HG03354 (cell line): ENCODE data around the gene MSI1.

Experiments
- ATAC-seq: cut with Tn5 transposase; IDR thresholded peaks from one replicate; pipeline ENCODE4 v1.9.1; 2021; ENCODE audit warnings: mild to moderate bottlenecking; ENCODE audit not compliant: unreplicated experiment, poor library complexity, severe bottlenecking

MSI1 gene

DNA sequence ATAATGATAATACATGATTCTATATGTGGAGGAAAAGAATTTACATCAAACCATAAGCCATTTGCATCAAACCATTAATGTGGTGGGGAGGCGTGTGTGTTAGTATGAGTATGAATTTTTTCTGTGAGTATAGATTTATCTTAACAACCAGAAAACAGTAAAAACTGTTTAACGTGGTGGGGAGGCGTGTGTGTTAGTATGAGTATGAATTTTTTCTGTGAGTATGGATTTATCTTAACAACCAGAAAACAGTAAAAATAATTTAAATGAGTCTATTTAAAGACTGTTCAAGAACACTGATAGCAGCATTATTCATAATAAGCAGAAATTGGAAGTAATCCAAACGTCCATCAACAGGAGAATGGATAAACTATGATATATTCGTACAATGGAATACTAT lies 9.1 kb upstream of the MSI1 start:
- ATAC-seq: no peak

DNA sequence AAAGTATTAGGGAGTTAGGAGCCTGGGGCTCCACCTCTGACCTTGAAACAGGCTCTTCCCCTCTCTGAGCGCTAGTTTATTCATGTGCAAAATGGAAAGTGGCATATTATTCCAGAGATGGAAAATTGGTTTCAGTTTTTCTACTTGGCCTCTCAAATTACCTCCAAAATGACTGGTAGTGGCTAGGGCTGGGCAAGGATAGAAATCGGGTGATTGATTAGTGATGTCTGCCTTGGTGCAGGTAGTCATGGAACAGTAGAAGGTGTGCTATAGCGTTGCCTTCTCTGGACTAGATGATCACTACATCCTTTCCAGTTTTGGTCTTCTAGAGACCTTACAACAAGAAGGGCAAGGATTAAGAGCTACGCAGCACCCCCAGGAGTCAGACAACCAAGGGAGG lies 8.6 kb upstream of the MSI1 start:
- ATAC-seq: no peak

DNA sequence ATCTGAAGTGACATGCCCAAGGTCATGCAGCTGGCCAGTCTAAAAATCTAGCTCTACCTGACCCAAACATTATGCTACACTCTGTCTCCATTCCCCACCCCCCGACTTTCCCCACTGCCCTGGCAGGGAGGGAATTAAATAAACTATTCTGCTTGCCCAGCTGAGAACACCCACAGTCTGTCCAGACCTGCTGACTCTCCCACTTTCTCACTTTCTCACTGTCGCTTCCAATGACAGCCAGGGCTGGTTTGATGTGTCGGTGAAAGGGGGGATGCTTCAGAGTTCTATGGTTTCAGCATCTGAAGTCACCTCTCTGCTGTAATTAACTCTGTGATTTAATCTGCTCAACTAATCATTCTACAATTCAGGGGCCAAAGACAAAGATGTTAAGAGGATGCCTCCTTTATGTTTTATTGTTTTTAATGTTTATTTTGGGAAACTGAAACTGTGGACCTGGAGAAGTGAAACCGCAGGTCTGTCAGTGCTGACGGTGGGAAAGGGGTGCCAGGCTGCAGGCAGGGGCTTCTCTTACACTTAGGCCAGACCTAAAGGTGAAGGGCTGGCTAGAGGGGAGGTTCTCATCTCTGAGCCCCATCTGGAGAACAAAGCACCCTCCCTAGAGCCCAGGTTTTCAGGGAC lies 8.1 kb upstream of the MSI1 start:
- ATAC-seq: no peak

DNA sequence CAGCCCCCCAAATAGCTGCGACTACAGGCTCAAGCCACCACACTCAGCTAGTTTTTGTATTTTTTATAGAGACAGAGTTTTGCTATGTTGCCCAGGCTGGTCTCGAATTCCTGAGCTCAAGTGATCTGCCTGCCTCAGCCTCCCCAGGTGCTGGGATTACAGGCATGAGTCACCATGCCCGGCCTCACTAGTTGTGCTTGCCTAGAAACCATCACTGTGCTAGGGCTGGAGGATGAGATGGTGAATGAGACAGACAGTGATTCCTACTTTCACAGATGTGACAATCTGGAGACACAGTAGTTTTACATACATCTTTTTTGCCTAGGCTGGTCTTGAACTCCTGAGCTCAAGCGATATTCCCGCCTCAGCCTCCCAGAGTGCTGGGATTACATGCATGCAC lies 7.5 kb upstream of the MSI1 start:
- no peak for ATAC-seq

DNA sequence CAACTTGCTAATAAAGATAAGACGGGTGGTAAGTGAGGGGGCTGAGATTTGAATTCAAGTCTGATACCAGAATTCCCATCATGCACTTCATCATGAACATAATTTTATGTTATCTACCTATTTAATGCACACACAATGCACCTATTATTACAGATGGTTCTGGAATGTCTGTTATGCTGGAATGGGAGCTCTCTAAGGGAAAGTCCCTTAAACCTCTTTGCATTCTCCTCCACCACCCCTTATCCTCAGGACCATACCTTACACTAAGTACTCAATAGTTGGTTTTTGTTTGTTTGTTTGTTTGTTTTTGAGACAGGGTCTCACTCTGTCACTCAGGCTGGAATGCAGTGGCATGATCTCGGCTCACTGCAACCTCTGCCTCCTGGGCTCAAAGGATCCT lies 7.0 kb upstream of the MSI1 start:
- no peak for ATAC-seq

DNA sequence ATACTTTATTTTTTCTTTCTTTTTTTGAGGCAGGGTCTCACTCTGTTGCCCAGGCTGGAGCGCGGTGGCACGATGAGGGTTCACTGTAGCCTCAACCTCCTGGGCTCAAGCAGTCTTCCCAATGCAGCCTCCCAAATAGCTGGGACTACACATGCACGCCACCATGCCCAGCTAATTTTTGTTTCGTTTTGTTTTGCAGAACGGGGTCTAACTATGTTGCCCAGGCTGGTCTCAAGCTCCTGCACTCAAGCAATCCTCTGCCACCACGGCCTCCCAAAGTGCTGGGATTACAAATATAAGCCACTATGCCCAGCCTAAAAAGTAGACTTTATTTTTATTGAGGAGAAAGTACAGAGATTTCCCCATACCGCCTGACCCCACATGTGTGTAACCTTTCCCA lies 4.7 kb upstream of the MSI1 start:
- no peak for ATAC-seq

DNA sequence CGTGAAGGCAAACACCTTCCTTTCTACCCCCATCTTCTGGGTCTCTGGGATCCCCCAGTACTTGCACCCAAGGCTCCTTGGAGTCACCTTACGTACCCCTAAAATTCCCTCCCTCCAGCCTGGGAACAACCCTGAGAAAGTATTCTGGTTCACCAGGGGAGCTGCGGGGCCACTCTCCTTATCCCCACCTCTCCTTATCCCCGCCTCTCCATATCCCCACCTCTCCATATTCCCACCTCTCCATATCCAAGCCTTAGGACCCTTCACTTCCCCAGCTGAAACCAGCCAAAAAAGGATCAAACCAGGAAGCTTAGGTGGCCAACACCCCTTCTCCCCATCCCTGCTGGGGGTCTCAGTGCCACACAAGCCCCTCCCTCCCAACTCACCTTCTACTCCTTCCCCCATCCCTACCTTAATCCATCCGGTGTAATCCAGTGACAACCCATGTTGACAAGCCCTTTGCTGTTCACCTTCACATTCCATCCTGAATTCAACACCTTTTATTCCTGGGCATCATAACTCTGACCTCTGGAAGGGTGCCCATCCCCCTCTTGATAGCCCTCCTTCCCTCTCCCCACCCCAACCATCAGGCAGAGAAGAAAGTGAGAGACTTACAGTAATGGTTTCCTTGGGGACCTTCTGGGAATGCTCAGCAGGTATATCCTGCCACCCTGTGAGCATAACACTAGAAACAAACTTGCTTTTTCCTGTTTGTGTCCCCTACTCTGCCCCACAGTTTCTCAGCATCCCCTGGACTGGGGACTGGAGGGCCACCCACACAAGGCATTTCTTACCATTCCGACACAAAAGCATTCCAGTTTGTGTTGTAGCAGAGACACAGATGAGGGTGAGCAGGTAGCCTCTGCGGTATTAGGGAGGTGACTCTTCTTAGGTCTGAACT lies 1.6 kb upstream of the MSI1 start:
- ATAC-seq: no peak

DNA sequence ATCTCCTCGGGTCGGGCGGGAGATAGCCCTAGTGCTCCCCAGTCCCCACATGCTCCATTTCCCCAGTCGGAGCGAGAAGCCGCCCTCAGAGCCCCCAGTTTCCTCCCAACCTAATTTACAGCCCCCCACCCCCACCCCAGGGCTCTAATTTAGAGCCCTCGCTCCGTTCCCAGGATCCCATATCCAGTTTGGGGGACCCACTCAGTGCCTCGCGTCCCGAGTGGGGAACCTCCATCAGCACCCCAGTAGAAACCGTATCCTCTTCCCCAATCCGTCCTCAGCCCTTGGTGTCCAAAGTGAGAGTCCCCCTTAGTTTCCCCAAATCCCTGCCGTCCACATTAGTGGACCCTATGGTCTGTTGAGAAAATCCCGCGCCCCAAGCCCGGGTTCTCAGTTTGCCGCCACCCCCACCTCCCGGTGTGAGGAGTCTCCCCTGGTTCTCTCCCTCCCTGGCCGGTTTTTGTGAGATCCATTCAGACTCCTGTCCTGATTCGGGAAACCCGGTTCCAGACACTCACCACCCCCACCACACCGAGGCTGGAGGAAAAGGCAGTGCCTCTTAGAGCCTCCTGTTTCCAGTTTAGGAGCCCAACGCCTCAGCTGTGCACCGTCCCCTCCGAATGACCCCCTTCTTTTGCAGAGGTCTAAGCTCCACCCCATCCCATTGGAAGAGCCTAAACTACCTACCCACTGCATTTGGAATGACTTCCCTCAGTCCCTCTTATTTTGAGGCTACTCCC lies 809 bp upstream of the MSI1 start:
- no peak for ATAC-seq

DNA sequence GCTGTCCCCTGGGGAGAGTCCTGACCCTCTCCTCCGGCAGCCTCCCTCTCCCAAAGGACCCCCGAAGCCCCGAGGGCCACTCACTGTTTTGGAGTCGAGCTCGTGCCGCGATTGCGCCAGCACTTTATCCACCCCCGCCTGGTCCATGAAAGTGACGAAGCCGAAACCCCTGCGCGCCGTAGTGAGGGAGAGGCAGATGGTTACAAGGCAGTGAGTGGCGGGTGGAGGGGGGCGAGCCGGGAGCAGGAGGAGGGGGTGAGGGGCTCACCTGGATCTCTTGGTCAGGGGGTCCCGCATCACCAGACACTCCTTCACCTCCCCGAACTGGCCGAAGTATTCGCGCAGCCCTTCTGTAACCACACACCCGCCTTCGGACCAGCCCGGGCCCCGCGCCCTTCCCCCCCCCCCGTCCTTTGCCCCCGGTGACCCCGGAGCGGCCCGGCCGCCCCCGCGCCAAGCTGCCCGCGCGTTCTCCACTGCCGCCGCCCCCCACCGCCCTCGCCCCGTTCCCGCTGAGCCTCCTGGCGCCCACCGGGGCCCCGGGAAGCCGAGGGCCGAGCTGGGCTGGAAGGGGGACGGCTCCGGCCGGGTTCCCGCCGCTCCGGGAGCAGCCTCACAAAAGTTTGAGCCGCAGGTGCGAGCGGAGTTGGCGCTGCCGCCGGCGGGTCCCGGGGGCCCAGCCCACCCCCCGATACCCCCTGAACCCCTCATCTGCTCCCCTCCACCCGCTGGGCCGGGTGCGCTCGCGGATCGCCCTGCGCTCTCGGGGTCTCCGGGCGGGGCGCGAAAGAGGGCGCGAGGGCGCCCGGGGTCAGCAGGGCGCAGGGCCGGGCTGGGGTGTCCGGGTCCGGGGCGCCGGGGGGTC lies 808 bp downstream of the MSI1 start:
- ATAC-seq: no peak

DNA sequence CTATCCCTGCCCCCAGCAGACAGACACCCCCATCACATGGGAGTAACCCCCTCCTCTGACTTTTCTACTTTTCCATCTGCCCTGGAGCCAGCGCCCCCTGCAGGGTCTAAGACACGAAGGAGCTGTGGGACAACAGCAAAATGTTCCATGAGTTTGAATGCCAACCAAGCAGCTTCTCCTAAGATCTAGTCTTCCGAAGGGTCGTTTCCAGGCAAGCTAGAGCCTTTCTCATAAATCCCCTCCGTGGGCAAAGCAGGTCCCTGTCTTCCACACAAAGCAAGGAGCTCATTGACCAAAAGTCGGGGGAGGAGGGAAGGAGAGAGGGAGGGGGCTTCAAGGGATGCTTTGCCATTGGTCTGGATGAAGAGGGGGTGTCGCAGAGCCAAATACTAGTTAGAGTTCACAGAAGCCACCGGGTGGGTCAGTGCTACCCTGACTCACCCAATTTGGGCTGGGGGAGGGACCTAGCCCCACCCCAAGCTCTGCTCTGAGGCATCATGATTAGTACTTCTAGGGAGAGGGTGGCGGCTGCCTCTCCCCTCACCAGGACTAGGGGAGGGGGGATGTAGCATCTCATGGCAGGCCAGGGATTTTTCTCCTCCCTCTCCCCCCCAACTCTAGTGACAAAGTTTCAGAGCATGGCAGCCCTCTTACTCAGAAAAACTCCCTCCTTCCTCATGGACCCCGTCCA lies 1.6 kb downstream of the MSI1 start:
- no peak for ATAC-seq

DNA sequence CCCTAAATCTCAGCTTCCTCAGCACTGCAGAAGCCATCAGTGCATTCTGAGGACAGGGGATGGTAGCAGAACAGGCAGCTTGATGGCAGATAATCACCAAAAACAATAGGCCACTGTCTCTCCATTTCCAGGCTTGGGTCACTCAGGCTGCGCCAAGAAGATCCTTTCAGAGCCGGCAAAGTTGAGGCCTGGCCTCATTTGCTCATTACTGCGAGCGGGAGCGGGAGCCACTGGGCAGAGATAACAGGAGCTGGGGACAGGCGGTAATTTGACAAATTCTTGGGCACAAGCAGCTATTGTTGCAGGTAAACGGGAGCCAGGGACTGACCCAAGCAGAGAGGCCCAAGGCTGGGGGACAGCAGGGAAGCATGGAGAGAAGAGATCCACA lies 2.1 kb downstream of the MSI1 start:
- ATAC-seq: no peak

DNA sequence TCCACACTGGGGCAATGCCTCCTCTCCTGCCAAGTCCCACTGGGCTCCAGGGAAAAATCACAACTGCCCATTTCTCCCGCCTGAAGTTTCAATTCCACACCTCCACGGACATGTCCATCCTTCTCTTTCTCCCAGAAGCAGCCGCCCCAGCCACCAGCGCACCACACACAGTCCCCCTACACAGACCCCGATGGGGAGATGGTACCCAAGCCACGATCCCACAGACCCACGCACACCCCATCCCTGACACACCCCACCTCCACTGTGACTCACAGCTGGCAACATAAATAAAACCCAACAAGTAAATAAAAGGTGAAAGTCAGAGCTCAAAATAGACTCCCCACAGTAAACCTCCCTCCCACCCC lies 2.6 kb downstream of the MSI1 start:
- ATAC-seq: no peak

DNA sequence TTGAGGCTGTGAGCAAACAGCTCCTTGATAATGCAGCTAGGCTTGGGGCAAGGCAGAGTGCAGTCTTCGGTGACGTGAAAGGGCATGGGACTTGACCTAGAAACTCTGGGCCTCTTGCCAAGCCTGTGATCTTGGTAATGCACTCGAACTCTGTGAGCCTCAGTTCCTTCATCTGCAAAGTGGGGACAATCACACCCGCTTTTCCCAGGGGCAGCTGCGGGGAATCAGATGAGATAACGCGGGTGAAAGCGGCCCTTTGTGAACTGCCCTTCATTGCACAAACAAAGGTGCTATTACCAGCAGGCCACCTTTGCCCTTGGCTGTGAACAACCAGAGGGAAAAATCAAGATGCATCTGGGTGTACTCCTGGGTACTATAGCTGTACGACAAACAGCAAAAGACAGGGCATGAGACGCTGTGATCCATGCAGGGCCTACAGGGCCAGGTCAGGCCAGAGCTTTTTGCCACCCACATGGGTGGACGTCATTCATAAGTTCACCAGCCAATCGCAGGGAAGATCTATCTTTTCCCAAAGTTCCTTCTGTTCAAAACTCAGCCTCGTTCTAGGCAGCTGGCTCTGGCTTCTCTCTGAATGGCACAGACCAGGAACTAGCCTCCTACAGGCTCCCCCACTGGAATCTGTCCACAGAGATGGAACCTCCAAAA lies 3.2 kb downstream of the MSI1 start:
- ATAC-seq: no peak

DNA sequence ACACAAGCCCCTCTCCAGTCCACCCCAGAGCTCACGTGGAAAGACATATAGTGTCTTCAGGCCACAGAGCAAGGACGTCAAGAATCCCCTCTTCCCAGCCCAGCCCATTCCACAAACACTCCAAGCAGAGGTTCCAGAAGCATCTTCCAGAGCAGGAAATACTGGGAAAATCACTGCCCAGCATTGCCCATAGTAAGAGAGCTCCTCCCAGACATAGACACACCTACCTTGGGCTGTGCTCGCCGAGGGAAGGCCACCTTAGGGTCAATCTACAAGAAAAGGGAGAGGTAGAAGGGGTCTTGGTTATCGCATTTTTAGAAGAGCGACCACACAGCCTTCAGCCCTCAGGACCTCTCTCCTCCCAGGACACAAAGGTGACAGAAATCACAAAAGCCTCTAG lies 4.5 kb downstream of the MSI1 start:
- ATAC-seq: no peak

DNA sequence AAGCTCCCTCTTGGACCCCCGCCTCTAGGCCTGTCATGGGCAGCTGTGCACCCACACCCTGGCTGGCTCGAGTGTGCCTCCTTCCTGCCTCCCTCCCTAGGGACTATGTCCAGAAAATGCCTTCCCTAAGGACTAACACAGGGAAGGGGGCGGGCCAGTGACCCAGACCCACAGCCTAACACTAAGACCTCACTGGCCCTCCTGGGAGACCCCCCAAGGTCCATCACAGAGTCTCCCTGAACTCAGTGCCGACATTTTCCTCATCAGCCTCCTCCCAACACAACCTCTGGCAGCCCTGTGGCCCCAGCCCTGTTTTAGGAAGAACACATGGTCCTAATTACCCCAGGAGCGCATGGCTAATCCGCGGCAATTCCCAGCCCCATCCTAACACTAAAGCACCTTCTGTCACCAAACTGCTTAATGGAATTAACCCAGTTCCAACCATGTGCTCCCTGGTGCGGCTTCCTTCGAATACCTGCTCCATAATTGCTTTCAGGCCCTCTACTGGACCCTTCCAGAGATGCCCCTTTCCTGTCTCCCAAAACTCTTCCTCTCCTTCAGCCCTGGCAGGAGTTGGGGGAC lies 5.6 kb downstream of the MSI1 start:
- ATAC-seq: no peak

DNA sequence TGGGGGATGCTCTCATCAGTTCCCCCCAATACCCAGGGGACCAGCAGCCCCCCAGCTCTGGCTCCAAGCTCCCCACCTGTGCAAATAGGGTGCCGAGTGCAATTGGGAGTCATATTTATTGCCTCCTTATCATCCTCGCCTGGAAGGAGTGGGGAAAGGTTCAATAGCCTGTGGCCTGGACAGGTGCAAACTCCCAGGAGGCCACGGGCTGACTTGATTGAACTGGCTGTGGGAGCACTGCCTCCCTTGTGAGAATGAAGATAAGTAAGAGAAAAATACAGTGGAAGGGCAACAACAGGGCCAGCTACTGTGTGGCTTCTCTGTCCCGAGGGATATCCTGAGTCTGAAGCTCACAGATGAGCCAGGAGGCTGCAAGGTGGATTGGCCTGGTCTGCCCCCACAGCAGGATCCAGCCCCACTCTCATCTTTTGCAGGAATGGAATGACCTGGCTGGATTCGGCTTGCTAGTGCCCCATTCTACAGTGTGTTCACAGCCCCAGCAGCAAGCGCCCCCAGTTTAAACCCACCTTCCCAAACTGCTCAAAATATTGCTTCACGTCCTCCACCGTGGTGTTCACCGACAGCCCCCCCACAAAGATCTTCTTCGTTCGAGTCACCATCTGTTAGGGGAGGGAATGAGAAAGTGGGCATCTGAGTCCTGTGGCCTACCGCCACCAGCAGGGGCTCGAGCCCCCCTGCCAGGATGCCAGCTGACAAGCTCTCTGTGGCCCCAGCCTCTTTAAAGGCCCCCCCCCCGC lies 6.3 kb downstream of the MSI1 start:
- ATAC-seq: no peak

DNA sequence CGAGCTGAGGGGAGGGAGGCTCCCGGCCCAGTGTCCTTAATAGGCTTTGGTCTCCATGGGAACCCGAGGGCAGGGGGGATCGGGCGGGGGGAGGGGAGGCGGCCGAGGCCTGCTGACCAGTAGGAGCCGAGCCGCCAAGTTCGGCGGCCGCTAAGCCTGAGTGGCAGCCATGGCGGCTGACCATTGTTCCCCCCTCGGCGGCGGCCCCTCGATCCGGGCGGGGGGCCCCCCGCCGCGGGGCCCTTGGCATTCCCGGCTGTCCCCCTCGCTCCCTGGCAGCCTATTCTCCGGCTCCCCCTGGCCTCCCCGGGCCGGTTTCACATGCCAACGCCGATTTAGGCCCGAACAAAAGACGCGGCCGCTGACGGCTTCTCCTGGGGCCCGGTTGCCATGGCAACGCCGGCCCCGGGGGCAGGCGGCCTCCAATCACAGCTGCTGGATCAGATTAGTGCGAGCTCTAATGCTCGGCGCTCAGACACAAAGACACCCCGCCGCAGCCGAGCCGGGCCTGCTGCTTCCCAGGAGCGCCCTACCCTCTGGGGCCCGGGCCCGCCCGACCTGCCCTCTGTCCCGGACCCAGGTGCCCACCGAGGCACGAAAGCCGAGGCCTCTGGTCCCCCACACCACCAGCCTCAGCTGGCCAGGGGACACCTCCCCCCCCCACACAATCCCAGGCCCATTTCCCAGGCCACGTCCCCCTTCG lies 7.3 kb downstream of the MSI1 start:
- no peak for ATAC-seq
